Central memory CD4-positive, alpha-beta T cell (primary cell): ENCODE measurements around the gene TOX2.
"Not testable (repeated sequence)": the region's sequence is repeated elsewhere in the genome, so short reads cannot be mapped to it uniquely, and the experiment has no call there.

Source experiments
- DNase-seq: peaks from one replicate; pipeline ENCODE4 v3.0.0; 2022

TOX2 gene

DNA sequence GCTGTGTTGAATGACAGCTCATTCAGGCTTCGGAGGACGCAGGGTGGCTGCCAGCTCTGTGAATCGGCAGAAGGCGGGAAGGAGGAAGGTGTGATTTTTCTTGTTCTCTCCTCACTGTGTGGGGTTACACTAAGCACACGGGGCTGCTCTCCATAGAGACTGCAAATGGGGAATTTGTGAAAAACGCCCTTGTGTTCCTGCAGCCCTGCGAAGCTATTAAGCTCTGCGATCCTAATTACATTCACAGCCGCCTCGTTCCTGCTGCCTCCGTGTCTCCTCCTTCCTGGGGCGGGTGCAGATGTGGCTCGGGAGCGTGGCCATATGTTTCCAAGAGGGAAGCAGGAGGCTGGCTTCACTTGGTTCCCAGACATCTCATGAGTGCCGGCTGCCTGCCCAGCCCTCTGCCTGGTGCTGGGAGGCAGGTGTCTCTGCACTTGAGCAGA lies 124.0 kb downstream of the TOX2 start:
- DNase-seq: no peak

DNA sequence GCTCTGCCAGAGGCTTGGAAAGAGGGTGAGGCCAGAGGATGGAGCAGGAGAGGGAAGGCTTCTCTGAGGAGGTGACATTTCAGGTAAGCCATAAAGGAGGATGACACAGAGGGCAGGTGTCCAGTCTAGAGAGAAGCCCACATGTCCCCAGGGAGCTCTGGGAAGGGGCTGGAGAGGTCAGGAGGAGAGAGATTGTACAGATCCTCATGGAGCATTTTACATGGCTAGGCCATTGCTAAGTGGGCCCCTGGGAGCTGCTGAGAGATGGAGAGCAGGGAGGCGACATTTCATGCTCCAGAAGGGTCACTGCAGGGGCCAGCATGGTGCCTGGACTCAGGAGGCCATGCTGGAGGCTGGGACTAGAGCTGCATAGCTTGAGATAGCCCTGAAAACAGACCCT lies 124.5 kb downstream of the TOX2 start:
- no peak for DNase-seq

DNA sequence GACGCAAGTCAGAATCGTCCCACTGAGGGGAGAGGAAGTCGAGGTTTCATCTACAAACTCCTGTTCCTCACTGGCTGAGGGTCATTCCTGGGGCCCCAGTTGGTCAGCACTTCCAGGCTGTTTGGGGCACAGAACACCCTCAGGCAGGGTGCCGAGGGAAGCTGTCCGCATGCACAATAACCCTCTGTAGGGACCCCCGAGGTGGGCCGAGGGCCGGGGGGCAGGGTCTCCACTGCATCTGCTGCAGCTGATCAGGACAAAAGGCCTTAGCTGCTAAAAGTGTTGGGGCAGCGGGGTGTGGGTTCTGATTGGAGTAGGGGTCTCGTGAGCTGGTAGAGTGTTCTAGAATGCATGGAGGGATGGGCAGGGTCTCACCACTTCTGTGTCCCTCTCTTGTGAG lies 125.1 kb downstream of the TOX2 start:
- DNase-seq: no peak

DNA sequence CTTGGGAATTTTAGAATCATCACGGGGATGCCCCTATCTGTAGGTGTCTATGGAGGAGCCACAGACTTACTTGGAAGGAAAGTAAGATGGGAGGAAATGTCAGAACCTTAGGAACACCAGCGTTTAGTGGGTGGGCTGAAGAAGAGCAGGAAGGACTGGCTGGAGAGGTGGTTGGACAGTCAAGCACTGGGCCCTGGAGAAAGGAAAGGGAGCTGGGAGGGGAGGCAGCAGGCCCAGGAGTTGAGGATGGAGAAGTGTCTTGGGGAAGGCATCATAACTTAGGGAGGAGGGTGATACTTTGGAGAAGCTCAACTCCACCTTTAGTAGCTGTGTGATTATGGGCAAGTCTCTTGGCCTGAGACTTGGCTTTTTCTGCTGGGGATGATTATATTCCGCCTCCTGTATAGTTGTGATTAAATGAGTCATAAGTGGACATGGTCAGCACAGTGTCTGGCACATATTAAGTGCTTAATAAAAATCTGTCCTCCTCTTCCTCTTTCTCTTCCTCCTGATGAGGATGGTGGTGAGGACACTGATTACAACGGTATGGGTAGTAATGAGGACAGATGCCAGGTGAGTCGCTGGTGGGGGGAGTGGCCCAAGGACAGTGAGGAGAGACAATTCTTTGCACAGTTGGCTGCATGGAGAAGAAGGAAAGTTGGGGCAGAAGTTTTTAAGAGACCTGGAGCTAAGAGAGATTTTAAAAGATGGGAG lies 125.7 kb downstream of the TOX2 start:
- no peak for DNase-seq

DNA sequence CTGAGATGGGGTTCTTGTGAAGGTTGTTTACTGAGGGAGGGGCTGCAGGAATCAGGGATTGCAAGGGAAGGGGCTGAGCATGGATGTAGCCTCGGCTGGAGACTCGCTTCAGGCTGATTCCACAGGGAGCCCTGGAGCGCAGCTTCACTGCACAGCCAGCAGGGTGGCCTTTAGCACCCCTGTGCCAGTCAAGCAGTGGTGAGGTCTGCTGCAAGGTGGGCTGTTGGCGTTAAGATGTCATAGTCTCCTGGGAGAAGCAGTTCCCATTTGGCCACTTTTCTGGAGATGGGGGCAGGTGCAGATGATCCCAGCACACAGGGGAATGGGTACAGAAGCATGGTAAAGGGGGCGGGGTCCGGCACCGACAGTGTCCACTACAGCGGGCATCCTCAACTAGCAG lies 126.3 kb downstream of the TOX2 start:
- DNase-seq: no peak

DNA sequence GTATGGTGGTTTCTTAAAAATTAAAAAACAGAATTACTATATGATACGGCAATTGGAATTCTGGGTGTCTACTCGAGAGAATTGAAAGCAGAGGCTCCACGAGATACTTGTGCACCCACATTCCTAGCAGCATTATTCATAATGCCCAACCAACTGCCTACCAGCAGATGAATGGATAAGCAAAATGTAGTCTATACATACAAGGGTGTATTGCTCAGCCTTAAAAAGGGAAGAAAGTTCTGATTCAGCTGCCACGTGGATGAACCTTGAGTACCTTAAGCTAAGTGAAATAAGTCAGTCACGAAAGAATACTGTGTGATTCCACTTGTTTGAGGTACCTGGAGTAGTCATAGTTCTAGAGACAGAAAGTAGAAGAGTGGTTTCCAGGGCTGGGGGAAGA lies 130.1 kb downstream of the TOX2 start:
- not testable (repeated sequence) for DNase-seq

DNA sequence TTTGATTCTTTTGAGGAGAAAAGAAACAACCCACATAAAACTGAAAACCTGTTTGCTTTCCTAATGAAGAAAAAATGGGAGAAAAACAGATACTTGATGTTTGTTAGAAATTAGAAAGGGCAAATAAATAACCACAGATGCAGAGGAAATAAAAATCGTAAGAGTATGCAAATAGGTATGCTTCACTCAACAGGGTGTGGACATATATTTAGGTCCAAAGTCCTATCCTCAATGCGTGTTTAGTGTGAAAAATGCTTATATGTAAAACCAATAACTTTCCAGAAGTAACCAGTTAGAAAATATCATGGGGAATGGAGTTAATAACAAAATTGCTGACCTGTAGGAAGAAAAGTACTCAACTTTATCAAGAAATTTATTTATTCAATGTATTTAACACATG lies 135.7 kb downstream of the TOX2 start:
- no peak for DNase-seq

DNA sequence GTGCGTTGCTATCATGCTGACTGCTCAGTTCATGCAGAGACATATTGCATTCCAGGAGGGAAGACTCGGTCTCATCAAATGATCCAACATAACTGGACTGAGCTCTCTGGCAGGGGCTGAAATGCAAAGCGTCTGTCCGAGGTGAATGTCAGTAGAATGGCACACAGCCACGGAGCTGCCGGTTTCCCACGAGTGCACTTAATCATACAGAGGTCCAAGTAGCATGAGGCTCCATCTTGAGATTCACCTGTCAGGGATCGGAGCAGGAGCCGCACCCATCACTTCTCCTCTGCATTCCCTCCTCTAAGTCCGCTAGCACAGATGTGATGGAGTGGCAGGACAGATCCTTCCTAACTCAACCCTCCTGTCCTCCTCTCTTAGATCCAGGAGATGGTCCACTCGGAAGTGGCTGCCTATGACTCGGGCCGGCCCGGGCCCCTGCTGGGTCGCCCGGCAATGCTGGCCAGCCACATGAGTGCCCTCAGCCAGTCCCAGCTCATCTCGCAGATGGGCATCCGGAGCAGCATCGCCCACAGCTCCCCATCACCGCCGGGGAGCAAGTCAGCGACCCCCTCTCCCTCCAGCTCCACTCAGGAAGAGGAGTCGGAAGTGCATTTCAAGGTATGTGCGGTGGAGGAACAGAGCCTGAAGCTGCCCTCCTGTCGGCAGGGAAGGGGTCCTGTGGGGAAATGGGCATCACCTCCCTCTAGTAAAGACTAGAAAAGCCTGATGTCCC lies 136.4 kb downstream of the TOX2 start:
- DNase-seq: no peak

DNA sequence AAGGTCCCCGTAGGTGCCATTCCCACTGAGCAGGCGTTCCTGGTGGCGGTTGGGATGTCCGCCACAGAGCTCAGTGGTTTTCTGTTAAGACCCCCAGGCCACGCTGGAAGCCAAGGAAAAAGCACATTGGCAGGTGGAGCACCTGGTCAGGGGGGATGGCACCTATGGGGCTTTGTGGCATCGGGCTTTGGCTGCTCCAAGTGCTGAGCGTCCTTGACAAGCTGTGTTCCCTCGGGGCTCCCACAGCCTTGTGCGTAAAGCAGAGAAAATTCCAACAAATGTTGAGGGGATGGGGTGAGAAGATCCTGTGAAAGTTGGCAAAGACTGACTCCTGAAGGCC lies 137.0 kb downstream of the TOX2 start:
- DNase-seq: no peak

DNA sequence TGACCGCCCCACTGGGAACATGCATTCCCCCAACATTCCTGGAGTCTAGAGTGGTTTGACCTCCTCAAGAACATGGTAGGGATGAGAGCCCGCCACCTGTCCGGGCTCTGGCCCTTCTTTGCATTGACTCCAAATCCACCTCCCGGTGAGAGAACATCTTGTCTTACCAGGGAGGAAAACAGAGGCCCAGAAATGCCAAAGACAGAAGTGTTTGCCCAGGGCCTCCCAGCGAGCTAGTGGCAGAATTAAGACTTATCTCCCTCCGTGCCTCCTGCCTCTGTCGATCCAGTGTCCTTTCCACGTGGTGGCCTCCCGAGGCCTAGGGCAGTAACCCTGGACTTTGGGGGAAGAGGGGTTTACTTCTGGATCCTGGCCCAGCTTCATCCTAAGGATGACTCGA lies 137.5 kb downstream of the TOX2 start:
- DNase-seq: no peak

DNA sequence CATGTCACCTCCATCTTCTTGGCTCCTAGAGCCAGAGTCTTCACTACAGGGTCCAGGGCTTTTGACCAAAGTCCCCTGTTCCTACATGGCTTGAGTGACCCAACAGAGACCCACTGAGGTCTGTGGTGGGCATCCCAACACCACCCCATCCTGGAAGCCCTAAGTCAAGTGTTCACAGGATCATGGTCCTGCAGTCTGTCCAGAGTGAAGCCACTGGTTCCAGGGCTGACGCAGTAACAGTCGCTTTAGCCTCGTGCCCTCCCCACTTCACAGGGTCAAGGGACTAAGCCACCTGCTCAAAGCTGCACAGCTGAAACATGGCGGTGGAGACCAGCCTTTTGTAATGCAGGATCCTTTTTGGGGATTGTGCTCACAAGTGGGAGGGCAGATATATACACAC lies 138.4 kb downstream of the TOX2 start:
- DNase-seq: no peak

DNA sequence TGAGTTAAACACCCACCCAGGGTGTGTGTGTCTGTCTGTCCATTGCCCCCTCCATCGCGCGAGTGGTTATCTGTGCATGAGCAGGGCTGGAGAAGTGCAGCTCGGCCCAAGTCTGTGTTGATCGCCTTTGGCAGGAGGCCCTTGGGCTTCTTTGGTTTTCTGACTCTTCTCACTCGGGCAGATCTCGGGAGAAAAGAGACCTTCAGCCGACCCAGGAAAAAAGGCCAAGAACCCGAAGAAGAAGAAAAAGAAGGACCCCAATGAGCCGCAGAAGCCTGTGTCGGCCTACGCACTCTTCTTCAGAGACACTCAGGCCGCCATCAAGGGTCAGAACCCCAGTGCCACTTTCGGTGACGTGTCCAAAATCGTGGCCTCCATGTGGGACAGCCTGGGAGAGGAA lies 139.5 kb downstream of the TOX2 start:
- DNase-seq: no peak

DNA sequence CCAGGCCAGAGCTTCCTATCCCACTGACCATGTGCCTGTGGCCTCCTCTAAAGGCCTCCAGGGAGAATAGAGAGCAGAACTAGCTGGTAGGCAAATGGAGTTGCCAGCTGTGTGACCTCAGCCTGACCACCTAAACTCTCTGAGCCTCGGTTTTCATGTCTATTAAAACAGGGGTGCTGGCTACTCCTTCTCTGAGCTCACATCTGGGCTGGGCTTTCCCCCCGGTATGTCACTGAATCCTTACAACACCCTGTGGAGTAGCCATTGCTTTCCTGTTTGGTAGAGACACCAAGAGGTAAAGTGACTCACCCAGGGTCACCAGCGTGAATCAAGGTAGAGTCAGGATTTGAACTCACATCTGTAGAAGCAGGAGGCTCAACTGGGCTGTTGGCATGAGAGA lies 140.2 kb downstream of the TOX2 start:
- no peak for DNase-seq

DNA sequence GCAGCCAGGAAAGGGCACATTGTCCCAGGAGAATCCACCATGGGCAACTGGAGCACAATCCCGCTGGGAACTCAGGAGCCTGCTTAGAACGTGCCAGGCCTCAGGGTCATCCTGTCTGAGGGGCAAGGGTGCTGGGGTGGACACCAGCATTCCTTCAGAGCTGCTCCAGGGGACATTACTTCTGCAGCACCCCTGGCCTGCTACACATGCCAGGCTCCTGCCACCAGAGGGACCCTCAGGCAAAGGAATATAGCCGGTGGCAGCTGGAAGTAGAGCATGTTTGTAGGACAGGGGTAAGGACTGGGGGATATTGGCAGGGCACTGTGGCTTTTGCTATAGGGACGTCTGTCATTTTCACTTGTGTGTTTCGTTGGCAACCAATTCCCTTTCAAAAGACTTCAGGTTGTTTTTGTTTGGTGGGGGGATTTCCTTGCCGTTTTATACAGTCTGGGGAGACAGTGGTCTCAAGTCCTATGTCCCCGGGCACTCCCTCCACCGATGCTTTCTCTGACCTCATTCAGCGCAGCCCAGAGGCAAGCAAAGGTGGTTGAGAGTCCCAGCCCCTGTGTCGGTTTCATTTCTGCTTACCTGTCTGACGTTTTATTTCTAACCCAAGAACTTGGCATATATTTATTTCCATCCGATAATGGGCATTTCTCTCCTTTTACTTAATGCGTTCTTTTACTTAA lies 141.5 kb downstream of the TOX2 start:
- DNase-seq: peak; percentile 46

DNA sequence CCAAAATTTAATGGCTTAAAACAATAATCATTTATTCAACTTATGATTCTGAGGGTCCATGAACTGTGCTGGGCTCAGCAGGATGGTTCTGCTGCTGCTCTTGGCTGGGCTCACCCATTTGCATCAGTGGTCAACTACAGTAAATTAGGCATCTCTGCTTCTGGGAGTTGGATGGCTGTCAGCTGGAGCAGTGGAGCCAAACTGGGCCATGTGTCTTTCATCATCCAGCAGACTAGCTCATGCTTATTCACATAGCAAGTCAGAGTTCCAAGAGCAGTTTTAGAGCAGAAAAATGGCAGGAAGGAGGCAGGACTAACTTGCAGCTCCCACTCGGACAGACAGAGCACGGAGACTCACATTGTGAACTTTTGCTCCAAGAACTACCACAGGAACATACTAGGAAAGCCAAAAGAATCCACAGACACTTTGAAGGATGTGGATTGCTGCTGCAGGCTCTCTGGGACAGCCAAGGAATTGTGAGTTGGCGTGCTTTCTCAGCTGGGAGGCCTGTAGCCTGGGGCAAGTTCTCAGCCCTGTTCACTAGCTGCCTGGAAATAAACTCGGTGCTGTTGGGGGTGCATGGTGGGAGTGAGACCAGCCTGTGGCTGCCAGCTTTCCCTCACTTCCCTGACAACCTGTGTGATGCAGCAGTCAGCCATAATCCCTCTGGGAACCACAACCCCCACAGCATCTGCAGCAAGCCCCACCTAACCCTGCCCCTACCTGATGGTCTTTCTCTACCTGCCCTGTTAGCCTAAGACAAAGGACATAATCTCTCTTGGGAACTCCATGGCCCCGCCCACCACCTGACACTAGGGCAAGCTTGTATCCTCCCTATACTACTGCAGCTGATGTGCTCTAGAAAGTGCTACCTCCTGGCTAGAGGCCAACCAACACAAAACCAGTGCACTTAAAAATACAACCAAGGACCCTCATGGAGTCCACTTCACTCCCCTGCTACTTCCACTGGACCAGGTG lies 143.3 kb downstream of the TOX2 start:
- DNase-seq: no peak

DNA sequence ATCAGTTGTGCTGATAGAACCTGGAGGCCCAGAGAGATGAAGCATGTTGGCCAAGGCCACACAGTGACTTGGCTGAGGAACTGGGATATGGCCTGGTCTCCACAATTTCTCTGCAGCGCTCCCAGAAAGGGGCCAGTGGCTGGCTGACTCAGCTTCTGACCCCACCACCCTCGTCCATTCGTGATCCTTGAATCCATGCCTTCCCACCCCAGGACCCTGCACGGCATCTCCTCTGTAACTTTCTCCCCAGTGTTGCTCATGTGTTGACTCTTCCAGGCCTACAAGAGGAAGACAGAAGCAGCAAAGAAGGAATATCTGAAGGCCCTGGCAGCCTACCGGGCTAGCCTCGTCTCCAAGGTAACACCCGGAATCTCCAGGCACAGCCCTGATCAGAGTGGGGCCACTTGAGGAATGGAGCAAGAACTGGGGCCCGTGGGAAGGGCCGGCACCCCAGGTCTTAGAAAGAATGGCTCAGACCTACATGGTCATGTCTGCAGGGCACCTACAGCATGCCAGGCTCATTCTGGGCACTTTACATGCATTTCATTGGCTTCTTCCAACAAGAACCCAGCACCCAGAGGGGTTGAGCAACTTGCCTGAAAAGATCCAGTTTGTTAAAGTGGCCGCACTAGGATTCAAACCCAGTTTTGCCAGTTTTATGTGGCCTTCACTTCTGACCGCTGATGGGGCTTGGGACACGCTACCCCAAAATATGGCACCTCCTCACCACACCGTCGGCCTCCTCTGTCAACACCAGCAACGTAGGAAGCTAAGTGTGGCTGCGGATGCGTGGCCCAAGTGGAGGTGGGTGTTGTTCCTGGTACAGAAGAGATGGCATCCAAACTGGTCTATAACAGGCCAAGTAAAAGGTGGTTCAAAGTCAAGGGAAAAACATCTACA lies 150.1 kb downstream of the TOX2 start:
- no peak for DNase-seq

DNA sequence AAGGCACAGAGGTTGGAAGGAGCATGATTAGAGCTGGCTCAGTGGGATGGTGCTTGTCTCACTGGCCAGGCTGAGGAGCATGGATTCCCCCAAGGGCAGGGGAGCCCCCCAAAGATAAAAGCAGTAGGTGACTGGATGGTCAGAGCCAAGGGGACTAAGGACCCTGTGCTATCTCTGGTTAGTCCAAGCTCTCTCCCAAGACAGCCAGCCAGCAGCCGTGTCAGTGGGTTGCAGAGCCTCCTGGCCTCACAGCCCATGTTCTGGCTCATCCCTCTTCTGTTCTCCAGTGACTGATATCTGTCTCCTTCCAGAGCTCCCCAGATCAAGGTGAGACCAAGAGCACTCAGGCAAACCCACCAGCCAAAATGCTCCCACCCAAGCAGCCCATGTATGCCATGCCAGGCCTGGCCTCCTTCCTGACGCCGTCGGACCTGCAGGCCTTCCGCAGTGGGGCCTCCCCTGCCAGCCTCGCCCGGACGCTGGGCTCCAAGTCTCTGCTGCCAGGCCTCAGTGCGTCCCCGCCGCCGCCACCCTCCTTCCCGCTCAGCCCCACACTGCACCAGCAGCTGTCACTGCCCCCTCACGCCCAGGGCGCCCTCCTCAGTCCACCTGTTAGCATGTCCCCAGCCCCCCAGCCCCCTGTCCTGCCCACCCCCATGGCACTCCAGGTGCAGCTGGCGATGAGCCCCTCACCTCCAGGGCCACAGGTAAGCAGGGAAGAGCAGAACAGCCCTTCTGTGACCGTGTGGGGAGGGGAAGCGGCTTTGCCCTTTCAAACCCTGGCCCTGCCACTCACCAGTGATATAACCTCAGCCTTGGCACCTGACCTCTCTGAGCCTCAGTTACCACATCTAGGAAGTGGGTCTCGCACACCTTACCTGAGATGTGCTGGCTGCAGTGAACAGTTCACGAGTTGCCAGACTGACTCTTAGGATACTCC lies 151.0 kb downstream of the TOX2 start:
- DNase-seq: no peak

DNA sequence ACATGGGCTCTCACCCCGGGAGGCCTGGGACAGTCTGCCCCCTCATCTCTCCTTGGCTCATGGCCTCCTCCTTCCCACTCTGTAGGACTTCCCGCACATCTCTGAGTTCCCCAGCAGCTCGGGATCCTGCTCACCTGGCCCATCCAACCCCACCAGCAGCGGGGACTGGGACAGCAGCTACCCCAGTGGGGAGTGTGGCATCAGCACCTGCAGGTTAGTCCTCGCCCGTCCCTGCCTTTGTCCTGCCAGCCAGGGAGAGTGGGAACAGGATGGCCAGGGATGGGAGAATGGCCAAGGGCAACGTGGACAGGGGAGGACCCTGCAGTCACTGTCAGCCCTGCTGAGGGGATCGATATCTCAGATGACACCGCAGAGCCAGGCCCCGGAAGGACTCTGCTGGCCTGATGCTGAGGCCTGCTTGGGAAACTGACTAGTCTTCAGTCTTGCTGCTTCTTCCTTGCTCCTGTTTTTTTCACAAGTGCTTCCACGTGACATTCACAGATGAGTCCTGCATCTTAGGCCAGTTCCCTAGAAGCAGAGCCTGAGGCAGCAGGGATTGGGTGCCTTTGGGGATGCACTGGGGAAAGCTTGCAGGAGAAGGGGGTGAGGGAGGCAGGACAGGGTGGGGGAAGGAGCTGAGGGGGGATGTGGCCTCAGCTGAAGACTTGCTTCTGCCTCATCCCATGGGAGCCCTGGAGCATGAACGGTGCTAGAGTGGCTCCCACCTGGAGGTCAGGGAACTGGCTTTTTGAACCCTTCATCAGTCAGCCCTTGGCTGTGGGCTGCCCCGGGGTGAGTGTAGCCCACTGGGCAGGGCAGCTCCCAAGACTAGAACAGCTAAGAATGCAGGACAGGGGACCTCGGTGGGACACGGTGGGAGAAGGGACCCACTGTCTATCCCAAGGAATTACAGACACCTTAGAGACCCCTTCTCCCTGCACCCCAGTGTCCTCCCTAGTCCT lies 152.3 kb downstream of the TOX2 start:
- DNase-seq: no peak

DNA sequence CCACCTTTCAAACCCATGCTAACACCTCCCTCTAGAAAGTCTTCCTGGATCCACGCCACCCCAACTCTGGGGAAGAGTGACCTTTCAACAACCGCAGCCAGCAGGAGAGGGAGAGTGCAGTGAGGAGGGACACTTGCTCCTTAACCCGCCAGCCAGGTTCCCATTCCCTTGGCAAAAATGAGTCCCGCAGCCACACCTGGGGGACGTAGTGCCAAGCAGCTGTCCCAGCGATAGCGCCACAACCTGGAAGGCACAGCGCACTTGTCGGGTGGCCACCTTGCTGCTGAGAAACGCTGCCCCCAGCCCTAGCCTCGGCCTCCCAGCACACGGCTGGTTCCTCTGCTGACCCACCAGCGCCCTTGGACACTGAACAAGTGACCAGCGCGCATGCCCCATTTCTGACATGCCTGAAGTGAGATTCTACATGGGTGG lies 153.0 kb downstream of the TOX2 start:
- no peak for DNase-seq
